HepG2 (cell line): Measurements from ENCODE around the gene PLXNC1. TPM values are rescaled to one million over a fixed set of nuclear protein-coding genes. Genes with fewer than 3 reads are reported as not detected.

ENCODE experiments used
- ADNP ChIP-seq: sonication (generic); formaldehyde crosslinking; IDR thresholded peaks from 2 replicates; pipeline ENCODE4 v1.4.0; 2020; ENCODE audit warnings: missing genetic modification reagents
- CHCHD3 ChIP-seq: sonication (generic); formaldehyde crosslinking; IDR thresholded peaks from 2 replicates; pipeline ENCODE4 v1.8.0; 2022; ENCODE audit warnings: mild to moderate bottlenecking, missing genetic modification reagents, moderate library complexity
- KDM4B ChIP-seq: sonication (generic); formaldehyde crosslinking; IDR thresholded peaks from 2 replicates; pipeline ENCODE4 v1.4.0; 2020; ENCODE audit warnings: missing genetic modification reagents
- KDM5A ChIP-seq: fragments of 200-600 bp; sonication (generic); IDR thresholded peaks from 2 replicates; pipeline ENCODE4 v1.7.0; 2018; ENCODE audit warnings: antibody characterized with exemption, mild to moderate bottlenecking, low read length, borderline replicate concordance
- NFIB ChIP-seq: sonication (generic); formaldehyde crosslinking; IDR thresholded peaks from 2 replicates; pipeline ENCODE4 v1.9.0; 2021; ENCODE audit warnings: missing genetic modification reagents, mild to moderate bottlenecking, borderline replicate concordance
- RERE ChIP-seq: IDR thresholded peaks from 2 replicates; pipeline ENCODE4 v1.6.1; 2016; ENCODE audit warnings: low read depth, missing genetic modification reagents, missing compliant biosample characterization
- SRF ChIP-seq: IDR thresholded peaks from 2 replicates; pipeline ENCODE4 v1.6.1; 2011; ENCODE audit warnings: mild to moderate bottlenecking, low read depth, low read length, moderate library complexity
- TSC22D2 ChIP-seq: sonication (generic); formaldehyde crosslinking; IDR thresholded peaks from 2 replicates; pipeline ENCODE4 v1.5.1; 2020; ENCODE audit warnings: missing genetic modification reagents, mild to moderate bottlenecking, borderline replicate concordance
- ZNF101 ChIP-seq: sonication (generic); formaldehyde crosslinking; IDR thresholded peaks from 2 replicates; pipeline ENCODE4 v1.4.0; 2020; ENCODE audit warnings: mild to moderate bottlenecking, low read depth, missing genetic modification reagents, borderline replicate concordance
- ZNF337 ChIP-seq: sonication (generic); formaldehyde crosslinking; IDR thresholded peaks from 2 replicates; pipeline ENCODE4 v1.5.1; 2020; ENCODE audit warnings: missing genetic modification reagents, low read depth, mild to moderate bottlenecking, borderline replicate concordance
- ZNF382 ChIP-seq: sonication (generic); formaldehyde crosslinking; IDR thresholded peaks from 2 replicates; pipeline ENCODE4 v1.5.0; 2020; ENCODE audit warnings: missing genetic modification reagents, mild to moderate bottlenecking, borderline replicate concordance
- ZNF75D ChIP-seq: sonication (generic); formaldehyde crosslinking; IDR thresholded peaks from 2 replicates; pipeline ENCODE4 v1.8.1; 2023; ENCODE audit warnings: missing genetic modification reagents, mild to moderate bottlenecking, borderline replicate concordance
- polyA plus RNA-seq, 8 experiments: library from polyadenylated mRNA; depleted of rRNA in 3 of 8; stranded (reverse) in 7 of 8; unstranded in 1 of 8; fragments of >200 nt; fragmentation: Illumina TruSeq in 4 of 8; extraction: Trizol in 4 of 8; gene quantifications; 2 replicates each; pipeline versions ENCODE4 v1.2.1 to v1.2.3, GENCODE V29; 2011 to 2016; ENCODE audit warnings: low read depth in 4 of 8, missing spikeins in 1 of 8, mixed read lengths in 1 of 8; ENCODE audit not compliant: insufficient read depth in 1 of 8
- total RNA-seq, 5 experiments: library from RNA; depleted of rRNA; stranded (reverse); fragments of >200 nt; fragmentation: Illumina TruSeq; extraction: Trizol; gene quantifications; 2 replicates each; pipeline ENCODE4 v1.2.3, GENCODE V29; 2016; ENCODE audit warnings: low read depth in 1 of 5
- TF ChIP-seq, protein P1 (sequence below): sonication (generic); formaldehyde crosslinking; IDR thresholded peaks from 2 replicates; pipeline ENCODE4 v1.8.0; 2022; ENCODE audit warnings: missing genetic modification reagents, mild to moderate bottlenecking, moderate library complexity, borderline replicate concordance
- TF ChIP-seq, protein P2 (sequence below): sonication (generic); formaldehyde crosslinking; IDR thresholded peaks from 2 replicates; pipeline ENCODE4 v1.4.0; 2020; ENCODE audit warnings: missing genetic modification reagents, borderline replicate concordance
- TF ChIP-seq, protein P3 (sequence below): sonication (generic); formaldehyde crosslinking; IDR thresholded peaks from 2 replicates; pipeline ENCODE4 v1.5.0; 2020; ENCODE audit warnings: missing genetic modification reagents

The PLXNC1 gene
- total and polyA plus RNA-seq, 2 of the 13 experiments (the other 11 are each of a cell fraction or from before 2014, with no cell fraction given), result 6.6 to 11.2 TPM

- TF ChIP-seq, protein P1, sequence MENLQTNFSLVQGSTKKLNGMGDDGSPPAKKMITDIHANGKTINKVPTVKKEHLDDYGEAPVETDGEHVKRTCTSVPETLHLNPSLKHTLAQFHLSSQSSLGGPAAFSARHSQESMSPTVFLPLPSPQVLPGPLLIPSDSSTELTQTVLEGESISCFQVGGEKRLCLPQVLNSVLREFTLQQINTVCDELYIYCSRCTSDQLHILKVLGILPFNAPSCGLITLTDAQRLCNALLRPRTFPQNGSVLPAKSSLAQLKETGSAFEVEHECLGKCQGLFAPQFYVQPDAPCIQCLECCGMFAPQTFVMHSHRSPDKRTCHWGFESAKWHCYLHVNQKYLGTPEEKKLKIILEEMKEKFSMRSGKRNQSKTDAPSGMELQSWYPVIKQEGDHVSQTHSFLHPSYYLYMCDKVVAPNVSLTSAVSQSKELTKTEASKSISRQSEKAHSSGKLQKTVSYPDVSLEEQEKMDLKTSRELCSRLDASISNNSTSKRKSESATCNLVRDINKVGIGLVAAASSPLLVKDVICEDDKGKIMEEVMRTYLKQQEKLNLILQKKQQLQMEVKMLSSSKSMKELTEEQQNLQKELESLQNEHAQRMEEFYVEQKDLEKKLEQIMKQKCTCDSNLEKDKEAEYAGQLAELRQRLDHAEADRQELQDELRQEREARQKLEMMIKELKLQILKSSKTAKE, result no peak
- TF ChIP-seq KDM5A (no peak), ZNF101 (CRISPR knock-in tag) (no peak), SRF (no peak), ADNP (CRISPR knock-in tag) (no peak), KDM4B (CRISPR knock-in tag) (no peak), RERE (no peak), ZNF75D (CRISPR knock-in tag) (no peak), TSC22D2 (CRISPR knock-in tag) (0 out of 2 replicates have a peak, but pooled peaks have one; percentile 42), CHCHD3 (no peak), NFIB (CRISPR knock-in tag) (no peak), ZNF337 (CRISPR knock-in tag) (no peak), ZNF382 (no peak)
- TF ChIP-seq, protein P2, sequence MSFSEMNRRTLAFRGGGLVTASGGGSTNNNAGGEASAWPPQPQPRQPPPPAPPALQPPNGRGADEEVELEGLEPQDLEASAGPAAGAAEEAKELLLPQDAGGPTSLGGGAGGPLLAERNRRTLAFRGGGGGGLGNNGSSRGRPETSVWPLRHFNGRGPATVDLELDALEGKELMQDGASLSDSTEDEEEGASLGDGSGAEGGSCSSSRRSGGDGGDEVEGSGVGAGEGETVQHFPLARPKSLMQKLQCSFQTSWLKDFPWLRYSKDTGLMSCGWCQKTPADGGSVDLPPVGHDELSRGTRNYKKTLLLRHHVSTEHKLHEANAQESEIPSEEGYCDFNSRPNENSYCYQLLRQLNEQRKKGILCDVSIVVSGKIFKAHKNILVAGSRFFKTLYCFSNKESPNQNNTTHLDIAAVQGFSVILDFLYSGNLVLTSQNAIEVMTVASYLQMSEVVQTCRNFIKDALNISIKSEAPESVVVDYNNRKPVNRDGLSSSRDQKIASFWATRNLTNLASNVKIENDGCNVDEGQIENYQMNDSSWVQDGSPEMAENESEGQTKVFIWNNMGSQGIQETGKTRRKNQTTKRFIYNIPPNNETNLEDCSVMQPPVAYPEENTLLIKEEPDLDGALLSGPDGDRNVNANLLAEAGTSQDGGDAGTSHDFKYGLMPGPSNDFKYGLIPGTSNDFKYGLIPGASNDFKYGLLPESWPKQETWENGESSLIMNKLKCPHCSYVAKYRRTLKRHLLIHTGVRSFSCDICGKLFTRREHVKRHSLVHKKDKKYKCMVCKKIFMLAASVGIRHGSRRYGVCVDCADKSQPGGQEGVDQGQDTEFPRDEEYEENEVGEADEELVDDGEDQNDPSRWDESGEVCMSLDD, result no peak
- TF ChIP-seq, protein P3, sequence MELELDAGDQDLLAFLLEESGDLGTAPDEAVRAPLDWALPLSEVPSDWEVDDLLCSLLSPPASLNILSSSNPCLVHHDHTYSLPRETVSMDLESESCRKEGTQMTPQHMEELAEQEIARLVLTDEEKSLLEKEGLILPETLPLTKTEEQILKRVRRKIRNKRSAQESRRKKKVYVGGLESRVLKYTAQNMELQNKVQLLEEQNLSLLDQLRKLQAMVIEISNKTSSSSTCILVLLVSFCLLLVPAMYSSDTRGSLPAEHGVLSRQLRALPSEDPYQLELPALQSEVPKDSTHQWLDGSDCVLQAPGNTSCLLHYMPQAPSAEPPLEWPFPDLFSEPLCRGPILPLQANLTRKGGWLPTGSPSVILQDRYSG (CRISPR knock-in tag), result no peak
Measured at GRCh38 chr12:94152292-94153078, 4.1 kb downstream of the PLXNC1 start (continued).
